Neural cell (in vitro differentiated cells): ENCODE data around the gene NF1.

ENCODE experiments used
- CTCF ChIP-seq: fragments of 450-650 bp; IDR thresholded peaks from 2 replicates; pipeline ENCODE4 v1.5.1; 2014; ENCODE audit warnings: antibody characterized with exemption, mild to moderate bottlenecking, moderate library complexity; ENCODE audit not compliant: poor library complexity, severe bottlenecking
- EP300 ChIP-seq: fragments of 450-650 bp; conservative IDR thresholded peaks from 2 replicates; pipeline ENCODE4 v1.6.1; 2014; ENCODE audit warnings: antibody characterized with exemption, mild to moderate bottlenecking, moderate library complexity; ENCODE audit not compliant: poor library complexity, severe bottlenecking
- EZH2 ChIP-seq: fragments of 200-600, 300-800 bp; shearing (Covaris generic), sonication (generic); IDR thresholded peaks from 2 replicates; pipeline ENCODE4 v1.6.1; 2014; ENCODE audit warnings: antibody characterized with exemption, low read length, borderline replicate concordance, mild to moderate bottlenecking; ENCODE audit not compliant: insufficient read depth, poor library complexity, severe bottlenecking
- TAF1 ChIP-seq: IDR thresholded peaks from 2 replicates; pipeline ENCODE4 v1.6.1; 2012; ENCODE audit warnings: low read depth

GRCh38 chr17:31369266-31369665 is 274.5 kb downstream of the NF1 start:
- no peak for TF ChIP-seq TAF1
- no peak for TF ChIP-seq CTCF
- no peak for TF ChIP-seq EP300
- no peak for TF ChIP-seq EZH2
